ENCODE measurements around the gene RPS23.

Gene RPS23

DNA sequence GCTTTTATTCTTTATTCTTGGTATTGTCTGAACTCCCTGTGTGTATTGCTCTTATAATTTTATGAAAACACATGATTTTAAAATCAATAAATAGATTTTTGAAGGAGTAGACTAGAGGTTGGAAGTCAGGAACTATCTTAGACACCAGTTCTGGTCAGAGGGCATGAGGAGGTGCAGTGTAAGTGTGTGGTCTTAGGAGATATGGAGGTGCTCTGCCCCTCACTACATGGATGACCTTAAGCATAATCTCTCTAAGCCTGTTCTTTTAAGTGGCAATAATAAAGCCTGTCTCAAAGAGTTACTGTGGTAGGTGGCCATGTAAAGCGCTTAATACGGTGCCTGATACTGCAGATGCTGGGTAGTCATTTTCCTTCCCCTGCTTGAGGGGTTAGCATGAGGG is 34.0 kb downstream of the RPS23 start:
- no peak for DNase-seq

DNA sequence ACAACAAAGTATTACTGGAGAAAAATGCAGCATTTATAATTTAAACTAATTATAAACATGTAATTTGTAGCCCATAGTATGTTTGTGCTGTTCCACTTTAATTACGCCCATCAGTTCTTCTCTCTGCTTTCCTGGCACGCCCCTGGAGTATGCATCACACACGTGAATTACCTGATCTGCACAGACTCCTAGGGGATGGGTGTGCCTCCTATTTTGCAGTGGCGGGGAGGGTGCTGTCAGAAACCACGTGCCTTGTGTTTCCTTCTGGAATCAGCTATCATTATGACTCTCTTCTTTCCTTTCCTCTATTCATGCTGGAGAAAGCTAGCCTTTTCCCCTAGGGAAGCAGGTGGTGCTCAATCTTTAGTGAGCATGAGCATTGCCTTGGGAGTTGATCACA is 43.3 kb downstream of the RPS23 start:
- no peak for DNase-seq

DNA sequence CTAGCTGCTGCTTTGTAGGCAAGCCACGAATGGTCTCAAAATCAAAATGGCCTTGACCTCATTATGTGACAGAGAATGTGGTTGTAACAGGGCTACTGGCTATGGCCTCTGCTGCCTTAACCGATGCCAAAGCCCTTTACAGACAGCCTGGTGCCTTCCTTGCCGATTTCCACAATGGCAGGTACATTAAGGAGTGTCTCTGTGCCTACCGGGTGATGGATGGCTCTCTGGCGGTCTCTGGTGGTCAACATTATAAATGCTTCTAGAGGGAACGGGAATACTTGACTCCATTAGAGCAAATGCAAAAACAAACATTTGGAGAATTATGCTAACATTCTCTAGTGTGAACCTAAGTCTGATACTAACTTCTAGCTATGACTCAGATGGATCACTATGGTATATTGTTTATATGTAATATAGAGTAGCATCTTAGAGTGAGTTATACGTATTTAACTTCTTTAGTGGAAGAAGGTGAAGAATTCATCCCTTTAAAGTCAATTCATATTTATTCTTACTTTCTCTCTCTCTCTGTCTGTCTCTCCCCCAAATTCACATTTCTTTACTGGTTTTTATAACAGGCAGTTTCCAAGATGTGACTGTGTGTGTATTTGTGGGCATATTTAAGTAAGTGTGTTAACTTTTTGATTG is 52.5 kb downstream of the RPS23 start:
- DNase-seq = peak; percentile 60

All from fibroblast of skin of abdomen (primary cell).